ENCODE results near the gene NIN.
"Not testable (repeated sequence)": the region's sequence is repeated elsewhere in the genome, so short reads cannot be mapped to it uniquely, and the experiment has no call there.

Gene NIN

GRCh38 chr14:50837850-50838470, 7.0 kb upstream of the NIN start:
- no peak for DNase-seq

- no peak for DNase-seq
Observed at GRCh38 chr14:50837271-50837670, 6.3 kb upstream of the NIN start.

- DNase-seq = no peak
Observed at GRCh38 chr14:50836515-50836914, 5.6 kb upstream of the NIN start.

GRCh38 chr14:50835280-50835679, 4.3 kb upstream of the NIN start:
- DNase-seq = peak; percentile 68 to 87 (median 78)

- DNase-seq = no peak
Observed at GRCh38 chr14:50834802-50835276, 3.9 kb upstream of the NIN start.

GRCh38 chr14:50832935-50833630, 2.1 kb upstream of the NIN start:
- no peak for DNase-seq

GRCh38 chr14:50831726-50832168, 785 bp upstream of the NIN start:
- peak in 1 of 4 experiments; percentile 32 for DNase-seq

- peak; percentile 67 to 82 (median 74) for DNase-seq
Observed at GRCh38 chr14:50830044-50830931, 674 bp downstream of the NIN start.

- DNase-seq = peak in 1 of 4 experiments; percentile 13
Observed at GRCh38 chr14:50829489-50830043, 1.4 kb downstream of the NIN start.

- no peak for DNase-seq
Observed at GRCh38 chr14:50828721-50829488, 2.1 kb downstream of the NIN start.

GRCh38 chr14:50826681-50827080, 4.3 kb downstream of the NIN start:
- DNase-seq = no peak

GRCh38 chr14:50825307-50825706, 5.7 kb downstream of the NIN start:
- DNase-seq = no peak

GRCh38 chr14:50823762-50824636, 7.0 kb downstream of the NIN start:
- DNase-seq = peak in 2 of 4 experiments; percentile 26 to 49

- DNase-seq = no peak
Observed at GRCh38 chr14:50823051-50823761, 7.8 kb downstream of the NIN start.

- DNase-seq = peak in 1 of 4 experiments; percentile 41
Observed at GRCh38 chr14:50822501-50823042, 8.4 kb downstream of the NIN start.

GRCh38 chr14:50821510-50822464, 9.2 kb downstream of the NIN start:
- DNase-seq = peak; percentile 18 to 69 (median 56)

GRCh38 chr14:50820786-50821509, 10.0 kb downstream of the NIN start:
- peak in 2 of 4 experiments; percentile 47 to 54 for DNase-seq

GRCh38 chr14:50819303-50819702, 11.7 kb downstream of the NIN start:
- DNase-seq = not testable (repeated sequence)

Data from suppressor macrophage (primary cell).